B cell (primary cell): Measurements from ENCODE around the gene GINM1.

Experiments
- CTCF ChIP-seq: fragments of 200-600 bp; IDR thresholded peaks from one replicate; pipeline ENCODE4 v1.8.0; 2022; ENCODE audit warnings: antibody characterized with exemption, mild to moderate bottlenecking
- EZH2 ChIP-seq: IDR thresholded peaks from 2 replicates; pipeline ENCODE4 v1.6.1; 2012; ENCODE audit warnings: borderline replicate concordance, low read depth, mild to moderate bottlenecking, moderate library complexity, low read length; ENCODE audit not compliant: insufficient read depth, poor library complexity, severe bottlenecking

DNA sequence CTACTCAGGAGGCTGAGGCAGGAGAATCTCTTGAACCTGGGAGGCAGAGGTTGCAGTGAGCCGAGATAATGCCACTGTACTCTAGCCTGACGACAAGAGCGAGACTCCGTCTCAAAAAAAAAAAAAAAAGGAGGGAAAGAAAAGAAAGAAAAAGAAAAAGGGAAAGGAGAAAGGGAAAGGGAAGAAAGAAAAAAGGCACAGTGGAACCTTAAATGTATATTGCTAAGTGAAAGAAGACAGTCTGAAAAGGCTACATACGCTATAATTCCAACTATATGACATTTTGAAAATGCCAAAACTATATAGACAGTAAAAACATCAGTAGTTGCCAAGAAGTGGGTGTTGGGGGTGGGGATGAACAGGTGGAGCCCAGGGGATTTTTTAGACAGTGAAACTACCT lies 36.5 kb upstream of the GINM1 start:
- TF ChIP-seq CTCF = no peak
- TF ChIP-seq EZH2 = no peak
